IMR-90 (cell line): Measurements from ENCODE around the gene PNPLA2.

Source experiments
- CEBPB ChIP-seq: IDR thresholded peaks from 2 replicates; pipeline ENCODE4 v1.6.1; 2012; ENCODE audit warnings: low read depth, low read length, improper control_type of control experiment
- MAFK ChIP-seq: IDR thresholded peaks from 2 replicates; pipeline ENCODE4 v1.6.1; 2012; ENCODE audit warnings: low read depth, low read length, improper control_type of control experiment
- MXI1 ChIP-seq: IDR thresholded peaks from 2 replicates; pipeline ENCODE4 v1.6.1; 2012; ENCODE audit warnings: low read depth, mild to moderate bottlenecking, low read length, moderate library complexity, borderline replicate concordance
- POLR2A ChIP-seq: IDR thresholded peaks from 2 replicates; pipeline ENCODE4 v1.6.1; 2012; ENCODE audit warnings: mild to moderate bottlenecking, low read depth, low read length
- TF ChIP-seq, protein P1 (sequence below): conservative IDR thresholded peaks from 2 replicates; pipeline ENCODE4 v1.5.1; 2012; ENCODE audit warnings: mild to moderate bottlenecking, low read depth, low read length, improper control_type of control experiment

DNA sequence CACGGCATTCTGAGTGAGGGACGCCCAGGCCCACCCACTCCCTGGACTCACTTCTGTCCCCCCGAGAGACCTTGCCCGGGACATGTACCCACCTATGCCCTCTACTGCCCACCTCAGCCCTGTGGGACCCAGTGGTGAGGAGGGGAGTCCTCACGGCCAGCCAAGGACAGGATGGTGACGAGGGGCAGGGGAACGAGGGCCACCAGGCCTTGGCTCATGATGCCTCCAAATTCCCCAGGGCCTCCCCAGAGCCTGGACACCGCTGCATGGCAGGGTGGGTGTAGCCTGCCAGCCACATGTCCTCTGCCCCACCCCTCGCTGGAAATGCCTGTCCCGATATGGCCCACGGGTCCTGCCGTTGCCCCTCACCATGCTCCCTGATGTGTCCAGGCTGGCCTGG lies 50.1 kb downstream of the PNPLA2 start:
- TF ChIP-seq POLR2A: no peak; the same call in 1 of the 2 replicates
- TF ChIP-seq, protein P1, sequence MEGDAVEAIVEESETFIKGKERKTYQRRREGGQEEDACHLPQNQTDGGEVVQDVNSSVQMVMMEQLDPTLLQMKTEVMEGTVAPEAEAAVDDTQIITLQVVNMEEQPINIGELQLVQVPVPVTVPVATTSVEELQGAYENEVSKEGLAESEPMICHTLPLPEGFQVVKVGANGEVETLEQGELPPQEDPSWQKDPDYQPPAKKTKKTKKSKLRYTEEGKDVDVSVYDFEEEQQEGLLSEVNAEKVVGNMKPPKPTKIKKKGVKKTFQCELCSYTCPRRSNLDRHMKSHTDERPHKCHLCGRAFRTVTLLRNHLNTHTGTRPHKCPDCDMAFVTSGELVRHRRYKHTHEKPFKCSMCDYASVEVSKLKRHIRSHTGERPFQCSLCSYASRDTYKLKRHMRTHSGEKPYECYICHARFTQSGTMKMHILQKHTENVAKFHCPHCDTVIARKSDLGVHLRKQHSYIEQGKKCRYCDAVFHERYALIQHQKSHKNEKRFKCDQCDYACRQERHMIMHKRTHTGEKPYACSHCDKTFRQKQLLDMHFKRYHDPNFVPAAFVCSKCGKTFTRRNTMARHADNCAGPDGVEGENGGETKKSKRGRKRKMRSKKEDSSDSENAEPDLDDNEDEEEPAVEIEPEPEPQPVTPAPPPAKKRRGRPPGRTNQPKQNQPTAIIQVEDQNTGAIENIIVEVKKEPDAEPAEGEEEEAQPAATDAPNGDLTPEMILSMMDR: no peak
- TF ChIP-seq MAFK: no peak
- TF ChIP-seq CEBPB: no peak
- no peak for TF ChIP-seq MXI1
